Breast epithelium (tissue), 4 donors: ENCODE data around the gene AMIGO3. TPM values are rescaled to one million over a fixed set of nuclear protein-coding genes. Genes with fewer than 3 reads are reported as not detected.

Experiments
- DNase-seq, 2 donors: peaks; one replicate each; pipeline ENCODE4 v3.0.0-alpha.2; 2019; ENCODE audit warnings: low spot score in 2 of 2
- H3K27ac ChIP-seq, 2 donors: fragments of 200-600 bp; sonication (generic) in 1 of 2; one replicate each; pipeline ENCODE4 v1.5.1; 2016 to 2019; ENCODE audit warnings: mild to moderate bottlenecking in 1 of 2
- H3K27me3 ChIP-seq, 2 donors: fragments of 200-600 bp; sonication (generic) in 1 of 2; one replicate each; pipeline versions ENCODE4 v1.5.1 to v1.6.0; 2017 to 2019; ENCODE audit warnings: control low read depth in 1 of 2, mild to moderate bottlenecking in 1 of 2
- H3K36me3 ChIP-seq: fragments of 200-600 bp; one replicate; pipeline ENCODE4 v1.5.1; 2019
- H3K4me1 ChIP-seq, 2 donors: fragments of 200-600 bp; sonication (generic); one replicate each; pipeline ENCODE4 v1.5.1; 2016 to 2019; ENCODE audit warnings: control low read depth in 1 of 2
- H3K4me3 ChIP-seq, 3 donors: fragments of 200-600 bp; sonication (generic); 1 replicate in 2 of 3; 2 replicates in 1 of 3; pipeline ENCODE4 v1.5.1; 2016 to 2019; ENCODE audit warnings: mild to moderate bottlenecking in 3 of 3, moderate library complexity in 2 of 3
- H3K9me3 ChIP-seq, 2 donors: fragments of 200-600 bp; sonication (generic) in 1 of 2; one replicate each; pipeline ENCODE4 v1.5.1; 2016 to 2019; ENCODE audit warnings: control low read depth in 1 of 2
- POLR2A ChIP-seq: fragments of 450-650 bp; IDR thresholded peaks from one replicate; pipeline ENCODE4 v1.6.1; 2016; ENCODE audit warnings: antibody characterized with exemption, mild to moderate bottlenecking, moderate library complexity
- POLR2AphosphoS5 ChIP-seq, 3 donors: sonication (generic); formaldehyde crosslinking; IDR thresholded peaks; one replicate each; pipeline ENCODE4 v1.6.1; 2017; ENCODE audit warnings: antibody characterized with exemption in 3 of 3
- intact Hi-C: fragments of 100-400 bp; cut with DNase I; formaldehyde crosslinking; loops from one replicate; pipeline ENCODE4 v1.15.1; 2023; ENCODE audit warnings: low total_unique reads
- total RNA-seq, 3 donors: library from RNA; depleted of rRNA; stranded (reverse); fragments of >200 nt; gene quantifications; one replicate each; pipeline ENCODE4 v1.1.0, GENCODE V29; 2016
- TF ChIP-seq, protein P1 (sequence below), 3 donors: fragments of 450-650 bp; IDR thresholded peaks; one replicate each; pipeline ENCODE4 v1.5.1; 2016 to 2017; ENCODE audit warnings: antibody characterized with exemption in 3 of 3, mild to moderate bottlenecking in 3 of 3, moderate library complexity in 3 of 3

AMIGO3 gene, protein sequence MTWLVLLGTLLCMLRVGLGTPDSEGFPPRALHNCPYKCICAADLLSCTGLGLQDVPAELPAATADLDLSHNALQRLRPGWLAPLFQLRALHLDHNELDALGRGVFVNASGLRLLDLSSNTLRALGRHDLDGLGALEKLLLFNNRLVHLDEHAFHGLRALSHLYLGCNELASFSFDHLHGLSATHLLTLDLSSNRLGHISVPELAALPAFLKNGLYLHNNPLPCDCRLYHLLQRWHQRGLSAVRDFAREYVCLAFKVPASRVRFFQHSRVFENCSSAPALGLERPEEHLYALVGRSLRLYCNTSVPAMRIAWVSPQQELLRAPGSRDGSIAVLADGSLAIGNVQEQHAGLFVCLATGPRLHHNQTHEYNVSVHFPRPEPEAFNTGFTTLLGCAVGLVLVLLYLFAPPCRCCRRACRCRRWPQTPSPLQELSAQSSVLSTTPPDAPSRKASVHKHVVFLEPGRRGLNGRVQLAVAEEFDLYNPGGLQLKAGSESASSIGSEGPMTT
- total RNA-seq = 1 to 10 TPM in 2 of 3 donors, under 1 TPM in 1; 0.98 to 1.3 (median 1.0) TPM

DNA sequence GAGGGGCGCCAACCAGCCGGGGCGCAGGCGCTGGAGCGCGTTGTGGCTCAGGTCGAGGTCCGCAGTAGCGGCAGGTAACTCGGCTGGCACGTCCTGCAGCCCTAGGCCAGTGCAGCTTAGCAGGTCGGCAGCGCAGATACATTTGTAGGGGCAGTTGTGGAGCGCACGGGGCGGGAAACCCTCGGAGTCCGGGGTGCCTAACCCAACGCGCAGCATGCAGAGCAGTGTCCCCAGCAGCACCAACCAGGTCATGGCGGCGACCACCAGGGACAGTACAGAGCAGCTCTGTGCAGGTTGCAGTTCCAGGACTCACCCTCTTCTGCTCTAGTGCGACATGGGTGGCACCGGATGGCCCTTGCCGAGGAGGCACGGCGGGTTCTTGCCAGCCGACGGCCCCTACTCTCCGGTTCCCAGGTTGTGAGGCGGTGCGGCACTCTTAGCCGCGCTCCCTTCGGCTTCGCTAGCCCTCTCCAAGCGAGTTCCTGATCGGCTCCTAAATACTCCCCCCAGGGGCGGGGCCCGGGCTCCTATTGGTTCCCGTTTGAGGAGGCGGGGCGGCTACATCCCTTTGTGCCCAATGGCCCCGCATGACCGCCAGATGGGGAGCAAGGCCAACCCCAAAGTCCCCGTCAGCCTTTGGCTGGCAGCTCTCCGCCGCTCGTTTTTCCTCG is at the start of gene AMIGO3:
AMIGO3 (minus strand) TSS at position 471 of the 671 bp plus-strand sequence; CDS start at position 252, 219 bp downstream.
- Histone ChIP-seq H3K4me1 (peaks cover 10 to 11% of the 10 kb centered on the region in 2 donors), H3K4me3 (peak within 1 kb of the TSS; percentile 53 to 70 (median 57))
- DNase-seq = peak; percentile 93 to 96

DNA sequence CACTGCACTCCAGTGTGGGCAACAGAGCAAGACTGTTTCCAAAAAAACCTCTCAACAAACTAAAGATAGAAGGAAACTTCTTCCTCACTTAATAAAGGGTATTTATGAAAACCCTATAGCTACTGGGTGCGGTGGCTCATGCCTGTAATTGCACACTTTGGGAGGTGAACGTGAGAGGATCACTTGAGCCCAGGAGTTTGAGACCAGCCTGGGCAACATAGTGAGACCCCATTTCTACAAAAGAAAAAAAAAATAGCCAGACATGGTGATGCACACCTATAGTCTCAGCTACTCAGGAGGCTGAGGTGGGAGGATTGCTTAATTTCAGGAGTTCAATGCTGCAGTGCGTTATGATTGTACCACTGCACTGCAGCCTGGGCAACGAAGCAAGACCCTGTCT is 44.5 kb upstream of the AMIGO3 start:
- Histone ChIP-seq H3K27ac (no peak overlapping the region), H3K27me3 (no peaks in the 10 kb centered on the region), H3K4me1 (no peaks in the 10 kb centered on the region), H3K36me3 (no peaks in the 10 kb centered on the region), H3K9me3 (no peaks in the 10 kb centered on the region), H3K4me3 (no peak overlapping the region)
- intact Hi-C loops = no loop called here
- TF ChIP-seq POLR2AphosphoS5 (IDR thresholded peaks at IDR 0.05) (no peak), POLR2A (no peak)
- TF ChIP-seq, protein P1, sequence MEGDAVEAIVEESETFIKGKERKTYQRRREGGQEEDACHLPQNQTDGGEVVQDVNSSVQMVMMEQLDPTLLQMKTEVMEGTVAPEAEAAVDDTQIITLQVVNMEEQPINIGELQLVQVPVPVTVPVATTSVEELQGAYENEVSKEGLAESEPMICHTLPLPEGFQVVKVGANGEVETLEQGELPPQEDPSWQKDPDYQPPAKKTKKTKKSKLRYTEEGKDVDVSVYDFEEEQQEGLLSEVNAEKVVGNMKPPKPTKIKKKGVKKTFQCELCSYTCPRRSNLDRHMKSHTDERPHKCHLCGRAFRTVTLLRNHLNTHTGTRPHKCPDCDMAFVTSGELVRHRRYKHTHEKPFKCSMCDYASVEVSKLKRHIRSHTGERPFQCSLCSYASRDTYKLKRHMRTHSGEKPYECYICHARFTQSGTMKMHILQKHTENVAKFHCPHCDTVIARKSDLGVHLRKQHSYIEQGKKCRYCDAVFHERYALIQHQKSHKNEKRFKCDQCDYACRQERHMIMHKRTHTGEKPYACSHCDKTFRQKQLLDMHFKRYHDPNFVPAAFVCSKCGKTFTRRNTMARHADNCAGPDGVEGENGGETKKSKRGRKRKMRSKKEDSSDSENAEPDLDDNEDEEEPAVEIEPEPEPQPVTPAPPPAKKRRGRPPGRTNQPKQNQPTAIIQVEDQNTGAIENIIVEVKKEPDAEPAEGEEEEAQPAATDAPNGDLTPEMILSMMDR (IDR thresholded peaks at IDR 0.05) = no peak
- no peak for DNase-seq

More for the DNA sequence above, at the start of gene AMIGO3:
- intact Hi-C loops = no loop called here
- Histone ChIP-seq H3K27me3 (no peaks in the 10 kb centered on the region), H3K27ac (peak within 1 kb of the TSS; percentile 41 to 52), H3K36me3 (no peaks in the 10 kb centered on the region), H3K9me3 (no peaks in the 10 kb centered on the region)
- peak; percentile 13 for TF ChIP-seq POLR2A
- TF ChIP-seq, protein P1 (IDR thresholded peaks at IDR 0.05) = peak; percentile 42 to 81 (median 61)
- peak in 2 of 3 donors; percentile 40 to 57 for TF ChIP-seq POLR2AphosphoS5 (IDR thresholded peaks at IDR 0.05)

DNA sequence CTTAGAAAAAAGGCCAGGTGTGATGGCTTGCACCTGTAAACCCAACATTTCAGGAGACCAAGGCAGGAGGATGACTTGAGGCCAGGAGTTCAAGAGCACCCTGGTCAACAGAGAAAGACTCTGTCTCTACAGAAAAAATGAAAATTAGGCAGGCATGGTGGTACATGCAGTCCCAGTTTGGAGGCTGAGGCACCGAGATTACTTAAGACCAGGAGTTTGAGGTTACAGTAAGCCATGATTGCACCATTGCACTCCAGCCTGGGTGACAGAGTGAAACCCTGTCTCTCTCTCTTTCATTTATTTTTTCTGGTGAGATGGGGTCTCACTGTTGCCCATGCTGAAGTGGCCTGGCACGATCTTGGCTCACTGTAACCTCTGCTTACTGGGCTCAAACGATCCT is 42.2 kb upstream of the AMIGO3 start:
- no peak for DNase-seq
- TF ChIP-seq, protein P1 (IDR thresholded peaks at IDR 0.05) = no peak
- TF ChIP-seq POLR2AphosphoS5 (IDR thresholded peaks at IDR 0.05) (no peak), POLR2A (no peak)
- Histone ChIP-seq H3K4me1 (no peaks in the 10 kb centered on the region), H3K36me3 (no peaks in the 10 kb centered on the region), H3K4me3 (no peak overlapping the region), H3K9me3 (no peaks in the 10 kb centered on the region), H3K27me3 (no peaks in the 10 kb centered on the region), H3K27ac (no peak overlapping the region)
- intact Hi-C loops = no loop called here

DNA sequence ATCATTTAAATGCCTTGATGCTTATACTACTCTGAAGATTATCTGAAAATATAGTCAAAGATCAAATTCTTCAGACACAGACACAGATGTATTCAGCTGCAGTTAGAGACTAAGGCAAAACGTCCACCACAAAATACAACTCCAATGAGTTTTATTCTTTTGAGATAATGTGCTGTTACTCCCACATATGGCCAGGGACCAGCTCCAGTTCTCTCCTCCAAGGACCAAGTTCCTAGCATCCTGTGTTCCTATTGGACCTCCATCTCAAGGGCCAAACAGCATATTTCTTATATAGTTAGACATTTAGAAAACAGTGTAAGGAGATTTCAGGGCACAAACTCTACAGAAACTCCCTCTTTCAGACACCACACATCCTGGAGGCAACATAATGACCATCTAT is 39.7 kb upstream of the AMIGO3 start:
- no peaks in the 10 kb centered on the region for H3K36me3 ChIP-seq
- no peak for DNase-seq
- H3K4me1 ChIP-seq = no peaks in the 10 kb centered on the region
- no peak overlapping the region for H3K4me3 ChIP-seq
- no peak overlapping the region for H3K27ac ChIP-seq
- no peaks in the 10 kb centered on the region for H3K9me3 ChIP-seq
- H3K27me3 ChIP-seq = no peaks in the 10 kb centered on the region
- TF ChIP-seq POLR2A = no peak
- TF ChIP-seq POLR2AphosphoS5 (IDR thresholded peaks at IDR 0.05) = no peak
- TF ChIP-seq, protein P1 (IDR thresholded peaks at IDR 0.05) = no peak
- intact Hi-C loops = no loop called here

DNA sequence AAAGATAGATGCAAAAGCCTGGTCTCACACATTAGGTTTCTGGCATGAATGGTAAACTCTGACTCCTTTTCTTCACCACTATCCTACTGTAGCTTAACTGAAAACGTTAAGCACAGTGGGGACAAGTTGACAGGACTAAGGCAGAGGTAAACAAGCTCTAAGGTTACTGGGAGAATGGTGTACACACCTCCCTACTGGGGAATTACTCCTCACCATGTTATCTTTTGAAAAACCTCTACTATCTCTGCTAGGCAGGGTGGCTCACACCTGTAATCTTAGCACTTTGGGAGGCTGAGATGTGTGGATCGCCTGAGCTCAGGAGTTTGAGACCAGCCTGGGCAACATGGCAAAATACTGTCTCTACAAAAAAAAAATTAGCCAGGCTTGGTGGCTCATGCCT is 37.7 kb upstream of the AMIGO3 start:
- H3K4me3 ChIP-seq = no peak overlapping the region
- intact Hi-C loops = no loop called here

More for the DNA sequence above, 37.7 kb upstream of the AMIGO3 start:
- no peaks in the 10 kb centered on the region for H3K4me1 ChIP-seq
- no peak overlapping the region for H3K27ac ChIP-seq
- TF ChIP-seq, protein P1 (IDR thresholded peaks at IDR 0.05) = no peak
- TF ChIP-seq POLR2AphosphoS5 (IDR thresholded peaks at IDR 0.05) (no peak), POLR2A (no peak)
- H3K36me3 ChIP-seq = no peaks in the 10 kb centered on the region
- DNase-seq = no peak
- H3K9me3 ChIP-seq = no peaks in the 10 kb centered on the region
- H3K27me3 ChIP-seq = no peaks in the 10 kb centered on the region
